Vagina (tissue), 2 donors: Measurements from ENCODE around the gene CDIP1.

ENCODE experiments used
- POLR2A ChIP-seq, 2 donors: fragments of 450-650 bp; IDR thresholded peaks; one replicate each; pipeline ENCODE4 v1.6.1; 2017; ENCODE audit warnings: antibody characterized with exemption in 2 of 2, mild to moderate bottlenecking in 2 of 2, moderate library complexity in 2 of 2
- TF ChIP-seq, protein P1 (sequence below), 3 experiments: fragments of 450-650 bp in 2 of 3; fragments of 200-600 bp in 1 of 3; sonication (generic) in 1 of 3; IDR thresholded peaks; one replicate each; pipeline ENCODE4 v1.5.1; 2017 to 2019; ENCODE audit warnings: antibody characterized with exemption in 3 of 3, mild to moderate bottlenecking in 2 of 3, moderate library complexity in 2 of 3

DNA sequence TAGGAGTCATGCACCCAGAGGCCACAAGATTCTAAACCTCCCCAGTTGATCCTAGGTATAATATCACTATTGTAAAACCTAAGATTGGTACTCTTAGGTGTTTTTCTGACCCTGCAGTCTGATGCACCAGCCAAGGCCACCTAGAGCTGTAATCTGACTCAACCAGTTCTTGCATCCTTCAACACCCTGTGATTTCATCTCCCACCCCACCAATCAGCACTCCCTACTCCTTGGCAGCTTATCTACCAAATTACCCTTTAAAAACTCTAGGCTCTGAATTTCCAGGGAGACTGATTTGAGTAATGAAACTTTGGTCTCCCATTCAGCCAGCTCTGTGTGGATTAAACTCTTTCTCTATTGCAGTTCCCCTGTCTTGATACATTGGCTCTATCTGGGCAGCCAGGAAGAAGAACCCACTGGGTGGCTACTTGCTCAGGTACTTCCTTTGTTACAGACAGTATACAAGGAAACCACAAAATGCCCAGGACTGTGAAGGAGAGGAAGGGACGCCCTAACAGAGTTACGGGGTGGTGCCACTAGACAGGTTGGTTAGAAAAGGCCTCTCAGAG lies 1.2 kb upstream of the CDIP1 start:
- TF ChIP-seq, protein P1, sequence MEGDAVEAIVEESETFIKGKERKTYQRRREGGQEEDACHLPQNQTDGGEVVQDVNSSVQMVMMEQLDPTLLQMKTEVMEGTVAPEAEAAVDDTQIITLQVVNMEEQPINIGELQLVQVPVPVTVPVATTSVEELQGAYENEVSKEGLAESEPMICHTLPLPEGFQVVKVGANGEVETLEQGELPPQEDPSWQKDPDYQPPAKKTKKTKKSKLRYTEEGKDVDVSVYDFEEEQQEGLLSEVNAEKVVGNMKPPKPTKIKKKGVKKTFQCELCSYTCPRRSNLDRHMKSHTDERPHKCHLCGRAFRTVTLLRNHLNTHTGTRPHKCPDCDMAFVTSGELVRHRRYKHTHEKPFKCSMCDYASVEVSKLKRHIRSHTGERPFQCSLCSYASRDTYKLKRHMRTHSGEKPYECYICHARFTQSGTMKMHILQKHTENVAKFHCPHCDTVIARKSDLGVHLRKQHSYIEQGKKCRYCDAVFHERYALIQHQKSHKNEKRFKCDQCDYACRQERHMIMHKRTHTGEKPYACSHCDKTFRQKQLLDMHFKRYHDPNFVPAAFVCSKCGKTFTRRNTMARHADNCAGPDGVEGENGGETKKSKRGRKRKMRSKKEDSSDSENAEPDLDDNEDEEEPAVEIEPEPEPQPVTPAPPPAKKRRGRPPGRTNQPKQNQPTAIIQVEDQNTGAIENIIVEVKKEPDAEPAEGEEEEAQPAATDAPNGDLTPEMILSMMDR (IDR thresholded peaks at IDR 0.05) = no peak
- TF ChIP-seq POLR2A (IDR thresholded peaks at IDR 0.05) = no peak
